Loucy (cell line): ENCODE results near the gene CNTN1.

Experiments
- EZH2phosphoT487 ChIP-seq: fragments of 200-600 bp; IDR thresholded peaks from 2 replicates; pipeline ENCODE4 v1.6.1; 2018; ENCODE audit warnings: antibody characterized with exemption, mild to moderate bottlenecking, moderate library complexity, borderline replicate concordance
- TF ChIP-seq, protein P1 (sequence below): fragments of 200-600 bp; sonication (generic); conservative IDR thresholded peaks from 2 replicates; pipeline ENCODE4 v1.5.1; 2014; ENCODE audit warnings: mild to moderate bottlenecking, antibody characterized with exemption, low read length

DNA sequence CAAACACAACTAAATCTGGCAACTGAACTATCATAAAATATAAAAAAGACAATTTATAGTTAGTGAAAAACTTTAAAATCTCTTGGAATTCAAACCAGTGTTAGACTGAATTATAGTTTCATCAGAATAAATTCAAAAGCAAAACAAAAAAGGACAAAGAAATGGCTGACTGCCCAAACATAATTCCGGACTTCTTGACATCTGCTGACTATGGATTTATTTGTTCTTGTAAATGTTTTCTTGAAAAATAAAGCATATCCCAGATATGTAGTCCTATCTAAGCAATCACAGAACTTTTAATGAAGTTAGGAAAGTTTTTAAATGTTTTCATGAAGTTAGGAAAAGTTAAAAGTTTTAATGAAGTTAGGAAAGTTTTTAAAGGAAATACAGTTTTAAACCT lies 45.8 kb upstream of the CNTN1 start:
- TF ChIP-seq, protein P1, sequence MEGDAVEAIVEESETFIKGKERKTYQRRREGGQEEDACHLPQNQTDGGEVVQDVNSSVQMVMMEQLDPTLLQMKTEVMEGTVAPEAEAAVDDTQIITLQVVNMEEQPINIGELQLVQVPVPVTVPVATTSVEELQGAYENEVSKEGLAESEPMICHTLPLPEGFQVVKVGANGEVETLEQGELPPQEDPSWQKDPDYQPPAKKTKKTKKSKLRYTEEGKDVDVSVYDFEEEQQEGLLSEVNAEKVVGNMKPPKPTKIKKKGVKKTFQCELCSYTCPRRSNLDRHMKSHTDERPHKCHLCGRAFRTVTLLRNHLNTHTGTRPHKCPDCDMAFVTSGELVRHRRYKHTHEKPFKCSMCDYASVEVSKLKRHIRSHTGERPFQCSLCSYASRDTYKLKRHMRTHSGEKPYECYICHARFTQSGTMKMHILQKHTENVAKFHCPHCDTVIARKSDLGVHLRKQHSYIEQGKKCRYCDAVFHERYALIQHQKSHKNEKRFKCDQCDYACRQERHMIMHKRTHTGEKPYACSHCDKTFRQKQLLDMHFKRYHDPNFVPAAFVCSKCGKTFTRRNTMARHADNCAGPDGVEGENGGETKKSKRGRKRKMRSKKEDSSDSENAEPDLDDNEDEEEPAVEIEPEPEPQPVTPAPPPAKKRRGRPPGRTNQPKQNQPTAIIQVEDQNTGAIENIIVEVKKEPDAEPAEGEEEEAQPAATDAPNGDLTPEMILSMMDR, result no peak
- TF ChIP-seq EZH2phosphoT487, result no peak
